Measurements from ENCODE around the gene ITPA. TPM values are rescaled to one million over a fixed set of nuclear protein-coding genes. Genes with fewer than 3 reads are reported as not detected.

The ITPA gene
- total RNA-seq, 4 donors from 2014 or later = 39.4 to 62.4 (median 50.5) TPM

DNA sequence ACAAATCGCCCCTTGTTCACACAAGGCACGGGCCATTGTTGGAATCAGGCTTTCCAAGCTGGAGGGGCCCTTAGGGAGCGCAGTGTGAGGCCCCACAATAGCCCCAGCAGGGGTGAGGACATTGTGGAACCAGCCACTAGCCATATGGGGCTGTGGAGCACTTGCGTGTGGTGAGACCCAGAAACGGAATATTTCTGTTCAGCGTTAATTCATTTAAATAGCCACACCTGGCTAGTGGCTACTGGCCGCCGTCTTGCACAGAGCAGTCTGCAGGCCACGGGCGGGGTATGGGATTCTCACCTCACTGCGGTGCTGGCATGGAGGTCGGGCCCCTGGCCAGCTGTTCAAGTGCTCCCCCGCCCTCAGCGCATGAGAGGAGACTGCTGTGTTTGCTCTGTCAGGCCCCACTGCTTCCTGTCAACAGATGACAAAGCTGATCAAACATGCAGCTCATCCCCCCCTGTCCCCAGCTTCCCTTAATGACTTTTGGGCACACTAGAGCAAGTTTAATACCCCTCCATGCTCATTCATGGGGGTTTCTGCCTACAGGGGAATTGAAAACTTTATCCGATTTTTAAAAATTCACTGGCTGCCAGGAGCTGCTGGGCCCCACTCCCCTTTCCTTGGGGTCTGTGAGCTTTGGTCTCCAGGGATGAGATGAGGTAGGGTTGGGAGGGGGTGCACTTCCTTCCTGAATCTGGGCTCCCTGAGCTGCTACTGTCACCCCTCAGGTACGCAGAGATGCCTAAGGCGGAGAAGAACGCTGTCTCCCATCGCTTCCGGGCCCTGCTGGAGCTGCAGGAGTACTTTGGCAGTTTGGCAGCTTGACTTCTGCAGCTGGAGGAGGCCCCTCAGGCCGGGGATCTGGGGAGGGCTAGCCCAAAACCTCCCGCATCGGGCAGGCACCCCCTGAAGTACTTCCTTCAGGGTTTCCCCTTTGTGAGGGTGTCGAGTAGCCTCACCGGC, 13.6 kb downstream of the ITPA start:
- Histone ChIP-seq H3K27ac (no peak overlapping the region), H3K4me1 (peaks cover 0 to 7% (median 0%) of the 10 kb centered on the region in 4 donors), H3K36me3 (peaks cover 0 to 77% (median 0%) of the 10 kb centered on the region in 3 donors), H3K9me3 (no peaks in the 10 kb centered on the region), H3K27me3 (no peaks in the 10 kb centered on the region), H3K4me3 (no peak overlapping the region)
- DNase-seq (ENCODE audit: low spot score in 2 of 2) = no peak
- no peak for TF ChIP-seq POLR2A (IDR thresholded peaks at IDR 0.05)
- TF ChIP-seq, protein P1, sequence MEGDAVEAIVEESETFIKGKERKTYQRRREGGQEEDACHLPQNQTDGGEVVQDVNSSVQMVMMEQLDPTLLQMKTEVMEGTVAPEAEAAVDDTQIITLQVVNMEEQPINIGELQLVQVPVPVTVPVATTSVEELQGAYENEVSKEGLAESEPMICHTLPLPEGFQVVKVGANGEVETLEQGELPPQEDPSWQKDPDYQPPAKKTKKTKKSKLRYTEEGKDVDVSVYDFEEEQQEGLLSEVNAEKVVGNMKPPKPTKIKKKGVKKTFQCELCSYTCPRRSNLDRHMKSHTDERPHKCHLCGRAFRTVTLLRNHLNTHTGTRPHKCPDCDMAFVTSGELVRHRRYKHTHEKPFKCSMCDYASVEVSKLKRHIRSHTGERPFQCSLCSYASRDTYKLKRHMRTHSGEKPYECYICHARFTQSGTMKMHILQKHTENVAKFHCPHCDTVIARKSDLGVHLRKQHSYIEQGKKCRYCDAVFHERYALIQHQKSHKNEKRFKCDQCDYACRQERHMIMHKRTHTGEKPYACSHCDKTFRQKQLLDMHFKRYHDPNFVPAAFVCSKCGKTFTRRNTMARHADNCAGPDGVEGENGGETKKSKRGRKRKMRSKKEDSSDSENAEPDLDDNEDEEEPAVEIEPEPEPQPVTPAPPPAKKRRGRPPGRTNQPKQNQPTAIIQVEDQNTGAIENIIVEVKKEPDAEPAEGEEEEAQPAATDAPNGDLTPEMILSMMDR (IDR thresholded peaks at IDR 0.05) = no peak
- WGBS, 2 donors = 67 to 73% methylated on average over 19 to 24 of the region's 25 CpGs

DNA sequence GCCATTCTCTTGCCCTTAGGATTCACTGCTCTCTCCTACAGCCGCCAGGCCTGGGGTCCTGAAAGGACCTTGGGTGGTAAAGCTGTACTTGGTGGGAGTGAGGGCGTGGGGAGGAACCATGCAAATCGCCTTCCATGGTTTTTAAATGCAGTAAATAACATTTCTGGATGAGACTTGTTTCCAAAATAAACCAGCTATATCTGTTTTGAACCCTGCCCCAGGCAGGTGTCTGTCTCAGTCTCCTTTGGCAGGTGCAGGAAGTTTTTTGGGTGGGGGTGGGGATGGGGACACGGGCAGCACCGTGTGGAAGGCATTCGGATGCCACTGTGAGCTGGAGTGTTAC, 14.3 kb downstream of the ITPA start:
- H3K4me1 ChIP-seq = peaks cover 0 to 2% (median 0%) of the 10 kb centered on the region in 4 donors
- H3K27me3 ChIP-seq = no peaks in the 10 kb centered on the region
- WGBS, 2 donors = 75 to 84% methylated on average over 6 of the region's 6 CpGs
- H3K4me3 ChIP-seq = no peak overlapping the region
- DNase-seq (ENCODE audit: low spot score in 2 of 2) = no peak
- H3K36me3 ChIP-seq = peaks cover 0 to 77% (median 0%) of the 10 kb centered on the region in 3 donors
- no peak overlapping the region for H3K27ac ChIP-seq
- no peak for TF ChIP-seq EP300 (IDR thresholded peaks at IDR 0.05)
- no peak for TF ChIP-seq POLR2A (IDR thresholded peaks at IDR 0.05)
- TF ChIP-seq, protein P1 (IDR thresholded peaks at IDR 0.05) = no peak
- H3K9me3 ChIP-seq = no peaks in the 10 kb centered on the region

DNA sequence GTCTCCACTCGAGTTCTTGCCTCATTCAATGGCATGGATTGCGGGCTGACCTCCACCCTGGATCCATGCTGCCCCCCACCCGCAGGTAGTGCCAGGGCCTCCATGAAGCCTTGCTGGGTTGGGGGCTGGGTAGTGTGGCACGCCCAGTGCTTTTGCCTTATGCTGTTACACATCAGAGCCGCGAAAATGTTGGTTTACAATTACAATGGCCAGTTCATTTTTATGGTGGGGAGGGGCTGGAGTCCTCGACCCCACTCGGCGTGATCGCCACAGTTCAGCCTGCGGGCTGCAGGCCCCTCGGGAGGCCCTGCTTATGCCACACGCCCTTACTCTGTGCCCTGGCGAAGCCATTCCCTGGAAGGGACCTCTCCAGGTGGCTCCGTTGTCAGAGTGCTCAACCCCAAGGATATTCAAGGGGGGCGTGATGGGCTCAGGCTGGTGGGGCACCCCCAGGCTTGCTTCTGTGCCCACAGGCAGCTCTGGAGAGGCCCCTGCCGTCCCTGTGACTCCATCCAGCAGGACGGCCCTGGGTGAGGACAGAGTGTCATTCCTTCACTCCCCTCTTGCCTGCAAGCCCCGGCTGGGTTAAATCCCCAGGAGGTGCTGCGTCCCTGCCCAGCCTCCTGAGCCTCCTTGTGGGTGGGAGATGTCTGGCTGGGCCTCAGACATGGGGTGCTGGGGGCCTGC, 14.8 kb downstream of the ITPA start:
- Histone ChIP-seq H3K9me3 (no peaks in the 10 kb centered on the region), H3K36me3 (peaks cover 0 to 77% (median 0%) of the 10 kb centered on the region in 3 donors)
- 72 to 89% methylated on average over 15 to 18 of the region's 20 CpGs for WGBS, 2 donors

DNA sequence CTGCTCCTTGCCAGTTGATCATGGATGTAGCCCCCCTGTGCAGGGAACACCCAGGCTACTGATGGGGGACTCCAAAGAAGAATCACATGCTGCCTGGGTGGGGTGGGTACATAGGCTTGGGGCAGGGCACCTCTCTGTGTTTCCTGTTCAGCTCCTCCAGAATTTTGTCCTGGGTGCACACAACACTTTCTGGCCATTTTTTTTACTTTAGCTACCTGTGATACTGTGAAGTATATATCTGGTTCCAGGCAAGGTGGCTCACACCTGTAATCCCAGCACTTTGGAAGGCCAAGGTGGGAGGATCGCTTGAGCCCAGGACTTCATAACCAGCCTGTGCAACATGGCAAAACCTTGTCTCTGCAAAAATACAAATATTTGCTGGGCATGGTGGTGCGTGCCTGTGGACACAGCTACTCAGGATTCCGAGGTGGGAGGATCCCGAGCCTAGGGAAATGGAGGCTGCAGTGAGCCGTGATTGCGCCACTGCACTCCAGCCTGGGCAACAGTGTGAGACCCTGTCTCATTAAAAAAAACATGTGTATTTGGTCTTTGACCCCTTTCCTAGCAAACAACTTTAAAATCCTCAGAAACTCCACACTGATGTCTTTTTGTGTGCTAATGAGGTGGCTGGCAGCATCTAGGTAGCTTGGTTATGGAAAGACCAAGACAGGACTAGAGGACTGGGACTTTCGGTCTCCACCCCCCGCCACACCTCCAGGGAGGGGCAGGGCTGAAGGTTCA, 15.6 kb downstream of the ITPA start:
- TF ChIP-seq, protein P1 (IDR thresholded peaks at IDR 0.05) = no peak
- TF ChIP-seq POLR2A (IDR thresholded peaks at IDR 0.05) (no peak), EP300 (IDR thresholded peaks at IDR 0.05) (no peak)
- peaks cover 0 to 70% (median 0%) of the 10 kb centered on the region in 3 donors for H3K36me3 ChIP-seq
- no peaks in the 10 kb centered on the region for H3K27me3 ChIP-seq
- whole genome bisulfite sequencing, 2 donors = 89 to 91% methylated on average over 8 of the region's 8 CpGs
- no peak for DNase-seq (ENCODE audit: low spot score in 2 of 2)
- no peaks in the 10 kb centered on the region for H3K9me3 ChIP-seq
- no peak overlapping the region for H3K4me3 ChIP-seq
- no peaks in the 10 kb centered on the region for H3K4me1 ChIP-seq
- H3K27ac ChIP-seq = no peak overlapping the region

More for the DNA sequence above, 14.8 kb downstream of the ITPA start:
- TF ChIP-seq, protein P1 (IDR thresholded peaks at IDR 0.05) = no peak
- TF ChIP-seq EP300 (IDR thresholded peaks at IDR 0.05) (no peak), POLR2A (IDR thresholded peaks at IDR 0.05) (no peak)
- no peak overlapping the region for H3K27ac ChIP-seq
- H3K4me3 ChIP-seq = no peak overlapping the region
- no peak for DNase-seq (ENCODE audit: low spot score in 2 of 2)
- H3K4me1 ChIP-seq = no peaks in the 10 kb centered on the region
- H3K27me3 ChIP-seq = no peaks in the 10 kb centered on the region
